ENCODE results near the gene EXD3.

Gene EXD3

GRCh38 chr9:137374131-137374845, 48.7 kb downstream of the EXD3 start:
- DNase-seq = no peak

- no peak for DNase-seq
Measured at GRCh38 chr9:137373611-137373980, 49.4 kb downstream of the EXD3 start.

- no peak for DNase-seq
Measured at GRCh38 chr9:137372693-137373610, 50.0 kb downstream of the EXD3 start.

GRCh38 chr9:137371946-137372651, 50.9 kb downstream of the EXD3 start:
- no peak for DNase-seq

- DNase-seq = no peak
Measured at GRCh38 chr9:137371521-137371941, 51.4 kb downstream of the EXD3 start.

- DNase-seq = no peak
Measured at GRCh38 chr9:137370865-137371520, 52.0 kb downstream of the EXD3 start.

GRCh38 chr9:137369911-137370764, 52.8 kb downstream of the EXD3 start:
- no peak for DNase-seq

- no peak for DNase-seq
Measured at GRCh38 chr9:137369061-137369787, 53.7 kb downstream of the EXD3 start.

GRCh38 chr9:137368431-137369035, 54.4 kb downstream of the EXD3 start:
- no peak for DNase-seq

- no peak for DNase-seq
Measured at GRCh38 chr9:137367506-137368430, 55.2 kb downstream of the EXD3 start.

GRCh38 chr9:137366891-137367381, 56.0 kb downstream of the EXD3 start:
- DNase-seq = no peak

GRCh38 chr9:137366445-137366810, 56.5 kb downstream of the EXD3 start:
- DNase-seq = no peak

- DNase-seq = no peak
Measured at GRCh38 chr9:137365552-137366444, 57.2 kb downstream of the EXD3 start.

- DNase-seq = no peak
Measured at GRCh38 chr9:137365056-137365455, 57.9 kb downstream of the EXD3 start.

- DNase-seq = no peak
Measured at GRCh38 chr9:137359850-137360249, 63.1 kb downstream of the EXD3 start.

GRCh38 chr9:137358126-137358525, 64.8 kb downstream of the EXD3 start:
- no peak for DNase-seq

- no peak for DNase-seq
Measured at GRCh38 chr9:137357166-137357565, 65.8 kb downstream of the EXD3 start.

- DNase-seq = no peak
Measured at GRCh38 chr9:137355761-137356365, 67.1 kb downstream of the EXD3 start.

Data from CD4-positive, alpha-beta T cell treated with Interleukin-4 for 4 hours (primary cell).